GM19328 (cell line): ENCODE measurements around the gene TFEB.

Experiments used
- ATAC-seq: cut with Tn5 transposase; IDR thresholded peaks from one replicate; pipeline ENCODE4 v1.9.1; 2021; ENCODE audit warnings: mild to moderate bottlenecking, moderate library complexity; ENCODE audit not compliant: unreplicated experiment

TFEB gene

DNA sequence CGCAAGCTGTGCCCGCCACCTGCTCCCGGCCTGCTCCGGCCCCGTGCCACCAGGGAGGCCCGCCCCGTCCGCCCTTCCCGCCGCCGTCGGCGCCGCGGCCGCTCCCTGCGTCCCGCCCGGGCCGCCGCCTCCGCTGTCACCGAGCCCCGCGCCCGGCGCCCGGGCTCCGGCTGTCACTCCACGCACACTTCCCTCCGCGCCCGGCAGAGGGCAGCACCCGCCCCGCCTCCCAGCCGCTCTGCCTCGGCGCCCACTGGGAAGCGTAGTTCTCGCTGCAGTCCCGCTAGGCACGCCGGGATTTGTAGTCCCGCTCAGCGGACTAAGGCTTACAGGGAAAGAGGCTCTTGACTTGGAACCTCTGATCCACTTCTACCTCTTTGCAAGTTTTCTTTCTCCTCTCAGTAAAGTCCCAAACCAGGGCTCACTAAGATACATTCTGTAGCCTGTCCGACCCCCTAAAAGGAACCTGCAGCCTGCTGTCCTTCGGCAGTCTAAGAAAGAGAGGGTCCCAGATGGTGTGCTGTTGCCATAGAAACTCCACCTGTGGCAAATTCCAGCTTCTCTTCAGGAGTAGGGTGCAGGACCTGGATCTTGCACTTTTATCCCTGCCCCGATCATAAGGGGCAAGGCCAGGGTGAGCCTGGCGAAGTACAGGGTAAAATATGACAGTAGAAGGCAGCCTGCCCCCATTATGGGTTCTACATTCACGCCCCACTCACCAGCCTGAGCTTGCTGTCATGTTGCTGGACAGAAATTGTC lies at the start of gene TFEB:
TFEB (minus strand) TSS at position 182 of the 759 bp plus-strand sequence. CDS start 44,395 bp downstream, outside the sequence.
- ATAC-seq, result peak; percentile 41

DNA sequence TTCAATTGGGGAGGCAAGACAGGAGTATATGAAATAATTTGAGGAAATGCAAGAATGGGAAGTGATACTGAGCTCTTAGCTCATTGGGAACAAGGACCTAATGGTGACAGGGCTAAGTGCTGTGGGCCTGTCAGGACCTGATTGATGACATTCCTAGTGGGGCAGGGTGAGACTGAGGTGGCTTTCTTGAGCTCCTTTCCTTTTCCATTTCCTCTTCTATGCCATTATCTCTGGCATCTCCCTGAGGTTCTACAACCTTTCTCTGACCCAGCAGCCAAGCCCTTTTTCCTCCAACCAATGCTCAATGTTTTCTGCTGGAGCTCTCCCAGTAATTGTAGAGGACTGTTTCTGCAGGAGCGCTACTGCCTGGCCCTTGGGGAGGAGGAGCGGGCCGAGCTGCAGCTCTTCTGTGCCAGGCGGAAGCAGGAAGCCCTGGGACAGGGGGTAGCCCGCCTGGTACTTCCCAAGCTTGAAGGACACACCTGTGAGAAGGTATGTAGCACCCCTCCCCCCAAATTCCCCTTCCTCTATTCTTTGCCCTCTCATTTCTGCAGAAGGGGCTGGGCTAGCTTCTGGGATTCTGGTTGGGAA lies 49.3 kb upstream of the TFEB start:
- ATAC-seq, result no peak

DNA sequence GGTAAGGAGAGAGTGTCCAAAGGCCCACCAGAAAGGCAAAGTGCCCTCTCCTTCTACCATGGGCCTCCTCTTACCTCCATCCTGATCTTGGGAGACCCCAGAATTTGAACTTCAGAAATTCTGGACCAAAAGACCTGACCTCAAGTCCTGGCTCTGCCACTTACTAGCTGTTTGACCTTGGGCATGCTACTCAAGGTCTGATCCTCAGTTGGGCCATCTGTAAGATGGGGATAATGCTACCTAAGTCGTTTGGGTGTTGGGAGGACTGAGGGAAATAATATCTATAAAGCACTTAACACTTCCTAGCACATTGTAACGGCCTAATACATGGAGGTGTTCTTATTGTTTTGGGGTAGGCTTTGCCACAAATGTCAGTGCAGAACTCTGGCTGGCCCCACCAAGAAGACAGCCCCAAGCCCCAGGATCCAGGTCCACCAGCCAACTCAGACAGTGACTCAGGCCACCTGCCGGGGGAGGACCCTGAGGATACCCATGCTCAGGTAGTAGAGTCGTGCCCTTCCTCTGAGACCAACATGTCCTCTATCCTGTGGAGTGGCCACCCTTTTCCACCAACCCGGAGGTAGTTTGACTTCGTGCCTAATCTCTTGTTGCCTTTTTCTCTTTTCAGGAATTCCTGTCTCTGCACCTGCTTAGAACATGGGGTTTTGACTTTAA lies 47.8 kb upstream of the TFEB start:
- ATAC-seq, result no peak

DNA sequence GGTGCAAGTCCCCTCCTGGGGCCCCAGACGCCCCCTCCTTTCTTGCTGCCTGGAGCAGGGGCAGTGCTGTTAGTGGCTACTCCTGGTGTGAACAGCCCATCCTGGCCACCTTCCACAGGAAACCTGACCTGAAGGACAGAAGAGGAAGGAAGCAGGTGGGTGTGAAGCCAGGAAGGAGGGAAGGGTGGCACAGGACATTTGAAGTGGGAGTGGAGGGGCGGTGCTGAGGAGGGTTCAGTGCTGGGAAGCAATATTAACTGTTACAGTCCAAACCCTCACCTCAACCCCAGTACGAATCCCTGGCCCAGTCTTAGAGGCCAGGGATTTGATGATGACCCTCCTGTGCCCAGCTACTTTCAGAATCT lies 45.9 kb upstream of the TFEB start:
- ATAC-seq, result no peak

DNA sequence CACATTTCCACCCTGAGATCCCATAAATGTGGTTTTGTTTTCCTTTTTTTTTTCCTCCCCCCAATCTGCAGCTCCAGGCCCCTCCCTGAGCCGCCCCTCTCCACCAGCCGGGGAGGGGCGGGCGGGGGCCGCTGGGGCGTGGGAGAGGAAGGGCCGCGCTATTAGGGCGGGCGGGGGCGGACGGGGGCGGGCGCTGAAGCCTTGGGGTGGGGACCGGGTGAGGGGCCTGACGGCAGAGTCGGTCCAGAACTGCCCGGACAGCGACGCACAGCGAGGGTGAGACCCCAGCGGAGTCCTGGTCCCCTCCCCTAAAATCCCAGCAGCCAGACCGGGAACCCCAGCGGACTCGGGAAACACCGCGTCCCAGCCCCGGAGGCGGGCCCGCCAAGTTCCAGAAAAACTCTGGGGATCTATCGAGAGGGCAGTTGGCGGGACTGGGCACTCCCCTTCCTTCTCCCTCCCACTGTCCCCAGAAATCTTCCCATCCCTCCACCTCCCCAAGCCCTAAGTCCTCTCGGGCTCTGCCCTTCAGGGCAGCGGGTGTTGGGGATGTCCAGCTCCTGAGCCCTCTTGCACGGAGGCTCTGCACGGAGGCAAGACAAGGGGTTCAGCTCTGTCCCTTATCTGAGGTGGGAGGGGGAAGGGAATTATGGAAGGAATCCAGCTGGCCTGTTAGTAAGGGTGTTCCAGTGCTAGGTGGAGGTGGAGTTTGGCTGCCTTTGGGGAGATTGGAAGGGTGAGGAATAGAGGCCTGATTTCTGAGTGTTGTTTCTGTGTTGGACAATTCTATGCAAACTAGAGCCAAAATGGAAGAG lies 45.4 kb upstream of the TFEB start, which contains the start of gene PRICKLE4:
PRICKLE4 (plus strand) TSS at position 232 of the 815 bp plus-strand sequence. CDS start 2,692 bp downstream, outside the sequence.
- no peak for ATAC-seq

DNA sequence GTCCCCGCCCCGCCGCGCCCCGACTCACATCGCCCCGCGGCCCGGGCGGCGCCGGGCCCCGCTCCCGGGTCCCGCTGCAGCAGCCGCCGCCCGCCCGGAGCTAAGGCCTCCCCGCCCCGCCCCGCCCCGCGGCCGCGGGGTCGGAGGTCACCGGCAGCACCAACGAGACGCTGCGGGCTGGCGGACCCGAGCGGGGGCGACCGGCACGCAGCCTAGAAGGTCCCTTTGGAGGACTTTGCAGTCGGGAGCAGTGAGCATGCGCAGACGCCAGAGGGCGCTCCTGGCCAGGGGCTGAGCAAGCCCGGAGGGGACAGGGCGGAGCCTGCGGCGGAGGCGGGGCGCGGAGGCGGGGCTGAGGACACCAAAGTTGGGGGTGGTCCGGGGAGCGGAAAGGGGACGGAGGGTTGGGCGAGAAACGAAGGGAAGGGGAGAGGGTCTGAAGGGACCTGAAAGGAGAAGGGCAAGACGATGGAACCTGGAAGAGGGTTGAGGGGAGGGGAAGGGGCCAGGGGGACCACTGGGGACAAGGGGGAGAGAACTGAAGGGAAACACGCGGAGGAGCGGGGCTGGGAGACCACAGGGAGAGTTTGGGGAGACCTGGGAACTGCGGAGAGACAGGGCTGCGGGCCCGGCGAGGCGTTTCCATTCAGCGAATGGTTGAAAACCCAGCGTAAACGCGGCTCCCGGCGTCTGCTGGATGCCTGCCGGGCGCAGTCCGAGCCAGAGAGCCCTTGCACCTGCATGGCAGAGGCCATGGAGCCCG lies 44.6 kb upstream of the TFEB start, which contains the start of gene FRS3:
FRS3 (minus strand) TSS at position 113 of the 763 bp plus-strand sequence. CDS start 2,913 bp downstream, outside the sequence.
- peak; percentile 87 for ATAC-seq

DNA sequence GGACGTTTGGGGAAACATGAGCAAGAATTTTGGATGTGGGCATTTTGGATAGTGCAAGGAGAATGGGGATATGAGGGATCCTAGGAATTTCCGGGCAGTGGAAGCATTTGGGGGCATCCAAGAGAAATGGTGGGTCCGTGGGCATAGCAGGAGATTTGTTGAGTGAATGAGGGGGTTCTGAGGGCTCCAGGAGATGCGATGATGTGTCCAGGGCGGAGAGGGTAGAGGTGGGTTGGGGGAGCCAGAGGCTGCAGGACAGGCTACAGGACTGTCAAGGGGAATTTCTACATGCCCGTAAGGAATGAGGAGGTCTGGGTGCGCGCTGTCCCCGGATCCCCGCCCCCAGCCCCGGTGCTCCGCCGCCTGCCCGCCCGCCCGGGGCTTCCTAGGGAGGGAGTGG lies 43.9 kb upstream of the TFEB start:
- peak; percentile 13 for ATAC-seq

DNA sequence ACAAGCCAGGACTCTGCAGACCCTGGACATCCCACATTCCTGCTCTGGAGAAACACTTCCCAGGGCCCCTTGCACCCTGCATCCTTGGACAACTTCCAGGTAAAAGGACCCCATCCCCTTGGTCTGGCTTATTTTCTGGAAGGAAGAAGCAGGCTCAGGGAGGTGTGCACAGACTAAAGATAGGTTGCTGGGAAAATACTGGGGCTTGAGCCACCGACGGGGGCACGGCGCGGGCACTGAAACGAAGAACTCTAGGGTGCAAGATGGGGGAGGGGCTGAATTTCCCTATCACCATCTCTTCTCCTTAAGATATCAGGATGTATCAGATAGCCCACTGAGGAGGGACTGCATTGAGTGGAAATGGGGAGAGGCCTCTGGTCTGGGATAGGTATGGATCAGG lies 43.5 kb upstream of the TFEB start:
- no peak for ATAC-seq

DNA sequence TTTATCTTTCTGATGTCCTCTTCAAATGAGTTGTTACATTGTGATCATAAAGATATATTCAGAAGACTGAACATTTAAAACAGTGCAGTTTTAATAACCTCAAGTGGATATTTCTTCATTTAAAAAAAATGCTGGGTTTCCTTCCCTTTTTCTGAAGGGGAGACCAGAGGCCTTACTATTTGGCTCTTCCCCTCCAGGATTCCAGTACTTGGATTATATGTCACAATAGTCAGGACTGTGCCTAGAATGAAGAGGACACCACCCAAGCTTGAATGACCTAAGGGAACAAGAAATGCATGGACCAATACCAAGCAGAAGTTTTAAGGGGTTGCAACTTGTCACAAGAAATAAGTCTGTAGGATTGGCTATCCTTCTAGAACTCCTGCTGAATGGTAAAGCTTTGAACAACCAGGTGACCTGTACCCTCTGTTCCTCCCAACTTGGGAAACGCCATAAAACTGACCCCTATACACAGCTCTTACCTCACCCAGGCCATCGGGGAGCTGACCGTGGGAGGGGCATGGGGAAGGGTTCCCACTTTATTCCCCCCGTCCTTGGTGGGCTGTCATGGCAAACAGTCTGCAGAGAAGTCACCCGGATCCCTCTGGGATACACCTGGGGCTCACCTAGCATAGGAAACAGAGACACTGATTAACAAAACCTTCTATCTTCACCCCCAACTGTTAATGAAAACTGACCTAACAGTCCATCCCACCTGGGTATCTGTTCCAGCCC lies 42.3 kb upstream of the TFEB start:
- no peak for ATAC-seq

DNA sequence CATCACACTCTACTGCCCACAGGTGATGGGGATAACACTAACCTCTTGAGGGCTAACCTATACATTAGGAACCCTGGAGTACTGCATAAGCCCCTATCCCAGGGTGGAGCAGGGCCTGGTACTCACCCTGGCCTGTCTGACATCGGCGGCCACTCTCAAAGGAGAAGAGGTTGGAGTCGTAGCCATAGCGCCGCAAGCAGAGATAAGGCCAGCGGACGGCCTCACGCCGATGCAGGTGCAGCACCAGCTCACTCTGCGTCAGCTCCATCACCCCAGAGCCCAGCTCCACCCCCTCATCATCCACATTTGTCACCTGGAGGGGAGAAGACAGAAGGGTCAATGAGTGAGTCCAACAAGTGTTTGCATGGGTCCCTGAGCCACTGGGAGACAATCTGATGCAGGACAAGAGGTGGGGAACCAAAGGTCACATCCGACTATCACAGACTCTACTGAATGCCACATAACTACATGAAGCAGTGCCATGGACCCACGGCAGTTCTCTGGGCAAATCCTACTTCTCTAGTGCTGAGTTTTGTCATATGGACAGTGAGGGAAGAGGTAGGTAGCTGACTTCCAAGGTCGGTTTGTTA lies 40.0 kb upstream of the TFEB start:
- no peak for ATAC-seq

DNA sequence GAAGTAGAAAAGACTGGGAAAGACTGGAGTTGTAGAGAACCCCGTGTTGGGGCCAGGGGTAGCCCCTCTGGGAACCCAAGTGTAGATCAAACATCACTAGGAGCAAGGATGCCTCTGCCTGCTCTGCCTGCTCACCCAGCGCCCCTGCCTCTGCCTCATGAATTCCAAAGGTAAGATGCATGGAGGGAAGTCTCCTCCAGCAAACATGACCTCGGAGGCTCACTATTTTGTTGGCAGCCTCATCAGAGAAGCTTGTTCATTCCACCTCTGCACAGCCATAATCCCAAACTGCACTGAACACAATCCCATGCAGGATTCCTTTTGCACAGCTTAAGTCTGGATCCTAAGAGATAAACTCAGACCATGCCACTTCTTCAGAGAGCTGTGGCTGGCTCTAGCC lies 39.4 kb upstream of the TFEB start:
- ATAC-seq, result no peak

DNA sequence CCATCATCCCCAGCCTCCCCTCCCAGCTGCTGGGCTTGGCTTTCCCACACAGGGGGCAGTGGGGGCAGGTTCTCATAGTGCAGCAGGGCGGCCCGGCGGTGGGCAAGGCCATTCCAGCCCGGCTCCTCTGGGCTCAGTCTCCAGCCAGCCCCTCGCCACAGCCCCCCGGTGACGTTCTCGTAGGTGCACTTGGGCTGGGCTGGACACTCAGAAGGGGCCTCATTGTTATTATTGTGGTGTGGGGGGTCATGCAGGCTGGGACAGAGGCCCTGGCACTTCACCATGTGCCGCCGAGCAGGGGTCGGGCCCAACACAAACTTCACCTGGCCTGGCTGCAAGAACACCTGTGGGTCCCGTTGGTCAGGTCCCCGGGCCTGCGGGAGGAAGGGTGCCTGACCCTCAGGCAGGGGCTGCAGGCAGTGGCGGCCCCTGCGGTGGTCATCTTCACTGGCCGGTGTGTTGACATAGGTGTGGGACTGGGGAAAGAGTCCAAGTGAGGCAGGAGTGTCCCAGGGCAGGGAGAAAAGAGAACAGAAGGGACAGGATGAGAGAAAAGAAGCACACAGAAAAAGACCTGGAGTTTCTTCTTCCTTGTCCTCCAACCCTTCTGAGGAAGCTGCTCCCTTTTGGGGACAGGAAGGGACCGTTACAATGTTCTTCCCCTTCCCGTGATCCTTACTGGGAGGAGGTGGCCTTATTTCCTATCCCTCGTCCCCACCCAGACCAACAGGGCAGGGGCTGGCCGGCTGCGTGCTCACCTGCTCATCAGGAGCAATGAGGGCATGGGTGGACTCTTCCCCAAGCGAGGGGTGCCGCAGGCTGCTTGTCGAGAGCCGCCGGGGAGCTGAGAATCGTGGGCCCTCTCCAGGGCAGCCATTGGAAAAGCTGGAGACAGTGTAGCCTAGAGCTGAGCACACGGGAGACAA lies 35.9 kb upstream of the TFEB start:
- ATAC-seq, result no peak

DNA sequence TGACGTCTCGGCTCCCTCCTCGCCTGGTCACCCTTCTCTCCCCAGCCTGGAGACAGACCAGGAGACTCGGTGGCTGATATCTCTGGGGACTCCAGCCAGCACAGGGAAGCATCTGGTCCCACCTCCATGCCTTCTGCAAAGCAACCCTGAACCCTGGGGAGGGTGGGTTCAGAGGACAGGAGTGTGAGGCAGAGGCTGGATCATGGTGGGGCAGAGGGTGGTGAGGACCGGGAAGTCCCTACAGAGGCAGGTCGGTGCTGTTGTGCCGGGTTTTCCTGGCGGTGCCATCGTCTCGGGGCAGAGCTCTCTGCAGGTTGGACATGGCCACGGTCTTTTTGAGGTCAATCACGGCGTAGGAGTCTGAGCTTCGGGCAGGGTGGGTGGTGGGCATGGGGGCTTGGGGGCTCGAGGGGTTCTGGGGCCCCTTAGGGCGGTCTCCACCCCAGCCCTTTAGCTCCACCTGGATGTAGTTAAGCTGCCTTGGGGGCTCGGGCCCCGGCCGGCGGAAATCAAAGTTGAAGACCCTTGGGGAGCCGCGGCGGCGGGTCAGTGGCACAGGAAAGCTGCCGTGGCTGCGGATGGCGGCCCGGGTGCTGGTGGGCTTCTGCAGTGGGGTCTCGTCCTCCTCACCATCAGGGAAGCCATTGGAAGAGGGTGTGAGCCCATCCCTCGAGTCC lies 35.1 kb upstream of the TFEB start:
- no peak for ATAC-seq

DNA sequence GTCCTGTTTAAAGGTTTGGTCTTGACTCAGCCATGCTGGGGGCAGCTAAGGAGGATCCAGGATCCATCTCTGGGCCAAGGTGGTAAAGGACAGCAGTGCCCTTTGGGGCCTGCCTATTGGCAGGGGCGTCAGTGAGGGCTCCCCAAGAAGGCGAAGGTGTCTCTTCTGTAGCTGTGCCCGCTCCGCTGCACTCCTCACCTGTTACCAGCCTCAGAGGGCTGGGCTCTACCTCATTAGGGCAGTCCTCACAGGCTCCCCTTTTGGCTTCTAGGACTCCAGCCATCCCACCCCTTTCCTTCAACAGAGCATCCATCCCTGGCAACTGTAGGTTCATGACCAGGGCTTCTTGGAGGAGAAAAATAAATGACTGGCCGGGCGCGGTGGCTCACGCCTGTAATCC lies 34.0 kb upstream of the TFEB start:
- no peak for ATAC-seq

DNA sequence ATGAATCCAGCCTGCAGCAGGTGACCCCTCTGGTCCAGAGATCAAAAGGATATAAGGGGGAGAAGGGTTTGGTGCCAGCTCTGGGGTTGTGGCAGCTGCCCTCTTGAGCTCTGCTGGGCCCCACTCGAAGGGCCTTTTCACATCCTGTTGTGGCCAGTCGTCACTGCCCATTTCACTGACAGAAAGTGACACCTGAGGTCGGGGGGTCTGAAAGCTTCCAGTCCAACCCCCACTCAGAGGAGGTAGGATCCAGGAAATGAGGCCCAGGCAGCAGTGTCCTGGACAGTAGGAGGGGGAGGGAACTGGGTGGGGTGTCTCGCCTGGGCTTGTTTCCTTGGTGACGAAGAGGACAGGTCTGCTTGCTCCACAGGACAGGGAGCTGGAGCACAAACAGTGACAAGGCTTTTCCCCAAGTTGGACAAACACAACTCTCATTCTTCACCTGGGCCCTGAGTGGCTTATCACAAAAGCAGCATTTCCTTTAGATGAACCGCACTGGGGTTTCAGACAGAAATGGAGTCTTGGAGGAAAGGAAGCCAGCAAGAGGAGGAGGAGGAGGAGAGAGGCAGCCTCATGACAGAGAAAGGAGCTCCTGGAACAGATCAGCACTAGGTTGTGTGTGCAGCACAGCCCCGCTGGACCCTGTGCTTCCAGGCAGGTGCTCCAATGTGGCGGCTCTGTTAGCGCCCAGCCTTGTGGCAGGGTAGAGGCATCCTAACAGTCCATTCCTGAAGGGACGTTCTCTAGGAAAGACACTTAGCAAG lies 33.3 kb upstream of the TFEB start:
- ATAC-seq, result no peak

DNA sequence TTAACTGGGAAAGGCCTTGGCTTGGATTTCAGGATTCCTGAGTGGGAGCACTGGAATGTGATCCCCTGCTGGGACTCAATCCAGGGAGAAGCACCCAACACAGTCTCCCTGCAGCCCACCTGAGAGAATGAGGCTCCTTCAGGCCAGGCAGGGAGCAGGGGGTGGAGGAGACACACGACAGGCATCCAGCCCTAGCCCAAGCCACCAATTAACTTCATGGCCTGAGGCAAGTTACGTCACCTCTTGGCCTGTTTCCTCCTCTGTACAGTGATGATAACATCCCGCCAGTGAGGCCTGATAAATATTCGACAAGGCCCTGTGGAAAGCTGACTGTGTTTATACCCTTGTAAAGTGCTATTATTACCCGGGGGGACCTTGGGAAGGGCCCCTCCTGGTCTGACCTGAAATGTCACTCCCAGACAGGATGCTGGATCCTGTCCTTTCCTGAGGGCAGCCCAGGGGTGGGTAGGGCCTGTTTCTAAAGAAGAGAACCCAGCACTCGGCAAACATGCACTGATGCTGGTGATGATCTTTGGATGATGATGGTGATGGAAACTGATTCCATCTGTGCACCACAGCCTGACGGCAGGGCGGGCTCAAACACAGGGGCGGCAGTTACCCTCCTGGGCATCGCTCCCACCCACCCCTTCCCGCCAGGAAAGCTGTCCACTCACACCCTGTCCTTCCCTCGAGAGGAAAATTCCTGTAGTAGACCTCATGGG lies 31.9 kb upstream of the TFEB start:
- ATAC-seq, result no peak
